HepG2 (cell line): Measurements from ENCODE around the gene NUDT9. TPM values are rescaled to one million over a fixed set of nuclear protein-coding genes. Genes with fewer than 3 reads are reported as not detected.

Experiments
- CEBPG ChIP-seq: IDR thresholded peaks from 2 replicates; pipeline ENCODE4 v1.6.1; 2016
- HMG20A ChIP-seq: IDR thresholded peaks from 2 replicates; pipeline ENCODE4 v1.6.1; 2016; ENCODE audit warnings: borderline replicate concordance
- MED13 ChIP-seq: sonication (generic); formaldehyde crosslinking; IDR thresholded peaks from 2 replicates; pipeline ENCODE4 v1.5.0; 2020; ENCODE audit warnings: missing genetic modification reagents
- NR2C2 ChIP-seq: sonication (generic); formaldehyde crosslinking; IDR thresholded peaks from 2 replicates; pipeline ENCODE4 v1.4.0; 2020; ENCODE audit warnings: missing genetic modification reagents, mild to moderate bottlenecking, moderate library complexity, borderline replicate concordance
- ONECUT2 ChIP-seq: sonication (generic); formaldehyde crosslinking; IDR thresholded peaks from 2 replicates; pipeline ENCODE4 v1.4.0; 2020; ENCODE audit warnings: missing genetic modification reagents
- PITX1 ChIP-seq: sonication (generic); formaldehyde crosslinking; IDR thresholded peaks from 2 replicates; pipeline ENCODE4 v1.5.1; 2020; ENCODE audit warnings: mild to moderate bottlenecking, missing genetic modification reagents
- RARA ChIP-seq: IDR thresholded peaks from 2 replicates; pipeline ENCODE4 v1.6.1; 2016; ENCODE audit warnings: missing genetic modification reagents, missing compliant biosample characterization
- SMAD1 ChIP-seq: sonication (generic); formaldehyde crosslinking; IDR thresholded peaks from 2 replicates; pipeline ENCODE4 v1.4.0; 2020; ENCODE audit warnings: missing genetic modification reagents, low read depth, mild to moderate bottlenecking, borderline replicate concordance
- SOX13 ChIP-seq, 3 experiments: fragments of 450-650 bp in 1 of 3; sonication (generic) in 1 of 3; formaldehyde crosslinking in 1 of 3; IDR thresholded peaks in 2 of 3; conservative IDR thresholded peaks in 1 of 3; 2 replicates each; pipeline versions ENCODE4 v1.5.0 to v1.6.1; 2016 to 2020; ENCODE audit warnings: antibody characterized with exemption in 1 of 3, mild to moderate bottlenecking in 1 of 3, missing compliant biosample characterization in 1 of 3, missing genetic modification reagents in 1 of 3, moderate library complexity in 1 of 3
- TBX2 ChIP-seq: sonication (generic); formaldehyde crosslinking; IDR thresholded peaks from 2 replicates; pipeline ENCODE4 v1.5.0; 2020; ENCODE audit warnings: missing genetic modification reagents, mild to moderate bottlenecking, borderline replicate concordance
- TCF12 ChIP-seq, 2 experiments: fragments of 450-650 bp in 1 of 2; sonication (generic) in 1 of 2; formaldehyde crosslinking in 1 of 2; IDR thresholded peaks; 2 replicates each; pipeline versions ENCODE4 v1.6.1 to v1.8.0; 2017 to 2022; ENCODE audit warnings: antibody characterized with exemption in 1 of 2, mild to moderate bottlenecking in 1 of 2, missing genetic modification reagents in 1 of 2, moderate library complexity in 1 of 2
- THAP11 ChIP-seq: IDR thresholded peaks from 2 replicates; pipeline ENCODE4 v1.6.1; 2016; ENCODE audit warnings: missing biosample characterization, missing genetic modification reagents
- ZBTB40 ChIP-seq, 2 experiments: fragments of 450-650 bp in 1 of 2; sonication (generic) in 1 of 2; formaldehyde crosslinking in 1 of 2; IDR thresholded peaks; 2 replicates each; pipeline versions ENCODE4 v1.6.1 to v1.8.0; 2016 to 2022; ENCODE audit warnings: antibody characterized with exemption in 1 of 2, mild to moderate bottlenecking in 1 of 2, missing genetic modification reagents in 1 of 2
- ZNF557 ChIP-seq: sonication (generic); formaldehyde crosslinking; IDR thresholded peaks from 2 replicates; pipeline ENCODE4 v1.4.0; 2020; ENCODE audit warnings: missing genetic modification reagents
- polyA plus RNA-seq, 8 experiments: library from polyadenylated mRNA; depleted of rRNA in 3 of 8; stranded (reverse) in 7 of 8; unstranded in 1 of 8; fragments of >200 nt; fragmentation: Illumina TruSeq in 4 of 8; extraction: Trizol in 4 of 8; gene quantifications; 2 replicates each; pipeline versions ENCODE4 v1.2.1 to v1.2.3, GENCODE V29; 2011 to 2016; ENCODE audit warnings: low read depth in 4 of 8, missing spikeins in 1 of 8, mixed read lengths in 1 of 8; ENCODE audit not compliant: insufficient read depth in 1 of 8
- total RNA-seq, 5 experiments: library from RNA; depleted of rRNA; stranded (reverse); fragments of >200 nt; fragmentation: Illumina TruSeq; extraction: Trizol; gene quantifications; 2 replicates each; pipeline ENCODE4 v1.2.3, GENCODE V29; 2016; ENCODE audit warnings: low read depth in 1 of 5
- TF ChIP-seq, protein P1 (sequence below), 2 experiments: sonication (generic) in 1 of 2; formaldehyde crosslinking in 1 of 2; IDR thresholded peaks; 2 replicates each; pipeline versions ENCODE4 v1.4.0 to v1.6.1; 2016 to 2020; ENCODE audit warnings: borderline replicate concordance in 1 of 2, low read depth in 1 of 2, mild to moderate bottlenecking in 1 of 2, missing genetic modification reagents in 1 of 2

NUDT9 gene
- total and polyA plus RNA-seq, 2 of the 13 experiments (the other 11 are each of a cell fraction or from before 2014, with no cell fraction given): 10.4 to 12.3 TPM

- TF ChIP-seq ZBTB40 (IDR thresholded peaks at IDR 0.05) (no peak), ZBTB40 (CRISPR knock-in tag; IDR thresholded peaks at IDR 0.05) (no peak), ONECUT2 (CRISPR knock-in tag) (peak; percentile 12; the same call in 1 of the 2 replicates), CEBPG (peak; percentile 57), HMG20A (CRISPR knock-in tag) (peak; percentile 55; the same call in 1 of the 2 replicates), MED13 (CRISPR knock-in tag) (0 out of 2 replicates have a peak, but pooled peaks have one; percentile 27), RARA (CRISPR knock-in tag) (peak; percentile 67), THAP11 (CRISPR knock-in tag) (peak; percentile 27; the same call in 1 of the 2 replicates), SOX13 (IDR thresholded peaks at IDR 0.05) (peak; percentile 61; the same call in 1 of the 2 replicates), SOX13 (CRISPR knock-in tag; conservative IDR thresholded peaks at IDR 0.05 in 1 of 2, IDR thresholded peaks at IDR 0.05 in 1 of 2) (peak in 1 of 2 experiments; percentile 92; a peak in 2 of 4 replicates), SMAD1 (no peak), ZNF557 (0 out of 2 replicates have a peak, but pooled peaks have one; percentile 37), TCF12 (IDR thresholded peaks at IDR 0.05) (no peak), TCF12 (CRISPR knock-in tag; IDR thresholded peaks at IDR 0.05) (no peak), TBX2 (CRISPR knock-in tag) (peak; percentile 75; the same call in 1 of the 2 replicates), PITX1 (CRISPR knock-in tag) (peak; percentile 59; the same call in 1 of the 2 replicates), NR2C2 (peak; percentile 47; the same call in 1 of the 2 replicates)
- TF ChIP-seq, protein P1, sequence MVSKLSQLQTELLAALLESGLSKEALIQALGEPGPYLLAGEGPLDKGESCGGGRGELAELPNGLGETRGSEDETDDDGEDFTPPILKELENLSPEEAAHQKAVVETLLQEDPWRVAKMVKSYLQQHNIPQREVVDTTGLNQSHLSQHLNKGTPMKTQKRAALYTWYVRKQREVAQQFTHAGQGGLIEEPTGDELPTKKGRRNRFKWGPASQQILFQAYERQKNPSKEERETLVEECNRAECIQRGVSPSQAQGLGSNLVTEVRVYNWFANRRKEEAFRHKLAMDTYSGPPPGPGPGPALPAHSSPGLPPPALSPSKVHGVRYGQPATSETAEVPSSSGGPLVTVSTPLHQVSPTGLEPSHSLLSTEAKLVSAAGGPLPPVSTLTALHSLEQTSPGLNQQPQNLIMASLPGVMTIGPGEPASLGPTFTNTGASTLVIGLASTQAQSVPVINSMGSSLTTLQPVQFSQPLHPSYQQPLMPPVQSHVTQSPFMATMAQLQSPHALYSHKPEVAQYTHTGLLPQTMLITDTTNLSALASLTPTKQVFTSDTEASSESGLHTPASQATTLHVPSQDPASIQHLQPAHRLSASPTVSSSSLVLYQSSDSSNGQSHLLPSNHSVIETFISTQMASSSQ (IDR thresholded peaks at IDR 0.05; ENCODE audit: low read depth): peak; percentile 88
- TF ChIP-seq, protein P1 (CRISPR knock-in tag; IDR thresholded peaks at IDR 0.05; ENCODE audit: borderline replicate concordance): peak; percentile 95
Measured at GRCh38 chr4:87409420-87409939, 12.9 kb upstream of the NUDT9 start (continued).
